Activated naive CD8-positive, alpha-beta T cell treated with anti-CD3 and anti-CD28 coated beads, Interleukin-2, amount 50 U/mL, for 16 hours (primary cell): Measurements from ENCODE around the gene SFXN4.
A peak's percentile ranks its signal among the peaks of the same experiment; 100 is the strongest.

ENCODE experiments used
- DNase-seq: peaks from one replicate; pipeline ENCODE4 v3.0.0-alpha.2; 2020; ENCODE audit warnings: low read depth, low spot score

SFXN4 gene, protein sequence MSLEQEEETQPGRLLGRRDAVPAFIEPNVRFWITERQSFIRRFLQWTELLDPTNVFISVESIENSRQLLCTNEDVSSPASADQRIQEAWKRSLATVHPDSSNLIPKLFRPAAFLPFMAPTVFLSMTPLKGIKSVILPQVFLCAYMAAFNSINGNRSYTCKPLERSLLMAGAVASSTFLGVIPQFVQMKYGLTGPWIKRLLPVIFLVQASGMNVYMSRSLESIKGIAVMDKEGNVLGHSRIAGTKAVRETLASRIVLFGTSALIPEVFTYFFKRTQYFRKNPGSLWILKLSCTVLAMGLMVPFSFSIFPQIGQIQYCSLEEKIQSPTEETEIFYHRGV

DNA sequence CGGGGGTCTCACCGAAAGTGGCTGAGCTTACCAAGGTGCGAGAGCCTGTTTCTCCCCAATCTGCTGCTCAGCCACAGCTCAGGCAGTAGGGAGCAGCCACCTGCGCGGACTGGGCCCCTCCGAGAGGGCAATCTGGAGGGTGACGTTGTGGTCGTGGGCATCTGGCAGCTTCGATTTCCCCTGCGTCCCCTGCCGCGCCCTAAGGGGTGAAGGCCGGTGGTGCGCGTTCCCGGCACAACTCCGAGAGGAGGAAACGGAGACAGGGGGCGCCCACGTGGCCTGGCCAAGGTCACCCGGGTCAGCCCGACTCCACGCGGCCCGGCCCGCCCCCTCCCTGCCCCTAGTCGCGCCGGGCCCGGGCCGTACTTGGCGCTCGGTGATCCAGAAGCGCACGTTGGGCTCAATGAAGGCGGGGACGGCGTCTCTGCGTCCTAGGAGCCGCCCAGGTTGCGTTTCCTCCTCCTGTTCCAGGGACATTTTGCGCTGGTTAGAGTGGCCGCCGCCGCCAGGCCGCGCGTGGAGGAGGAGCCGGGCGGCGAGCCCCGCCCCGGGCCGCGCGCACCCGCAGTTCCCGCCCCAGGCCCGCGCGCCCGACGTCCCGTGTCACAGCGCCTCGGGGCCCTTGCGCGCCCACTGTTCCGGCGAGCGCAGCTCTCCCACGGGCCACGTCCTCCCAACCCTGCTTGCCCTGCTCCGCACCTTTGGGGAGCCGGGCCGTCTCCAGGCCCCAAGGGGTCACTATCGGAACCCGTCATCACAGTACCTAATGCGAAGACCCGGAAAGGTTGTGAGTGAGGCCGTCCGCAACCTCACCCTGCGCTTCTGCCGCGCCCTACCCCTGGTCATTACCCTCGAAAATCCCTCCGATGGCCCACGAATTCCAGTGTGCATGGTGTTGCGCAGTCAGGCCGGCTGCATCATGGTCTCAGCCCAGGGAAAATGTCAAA, at the start of gene SFXN4:
Gene SFXN4, minus strand, starts transcription at position 544 of the 947 bp plus-strand sequence. Its CDS starts 67 bp downstream, at position 477.
- DNase-seq = peak; percentile 56

DNA sequence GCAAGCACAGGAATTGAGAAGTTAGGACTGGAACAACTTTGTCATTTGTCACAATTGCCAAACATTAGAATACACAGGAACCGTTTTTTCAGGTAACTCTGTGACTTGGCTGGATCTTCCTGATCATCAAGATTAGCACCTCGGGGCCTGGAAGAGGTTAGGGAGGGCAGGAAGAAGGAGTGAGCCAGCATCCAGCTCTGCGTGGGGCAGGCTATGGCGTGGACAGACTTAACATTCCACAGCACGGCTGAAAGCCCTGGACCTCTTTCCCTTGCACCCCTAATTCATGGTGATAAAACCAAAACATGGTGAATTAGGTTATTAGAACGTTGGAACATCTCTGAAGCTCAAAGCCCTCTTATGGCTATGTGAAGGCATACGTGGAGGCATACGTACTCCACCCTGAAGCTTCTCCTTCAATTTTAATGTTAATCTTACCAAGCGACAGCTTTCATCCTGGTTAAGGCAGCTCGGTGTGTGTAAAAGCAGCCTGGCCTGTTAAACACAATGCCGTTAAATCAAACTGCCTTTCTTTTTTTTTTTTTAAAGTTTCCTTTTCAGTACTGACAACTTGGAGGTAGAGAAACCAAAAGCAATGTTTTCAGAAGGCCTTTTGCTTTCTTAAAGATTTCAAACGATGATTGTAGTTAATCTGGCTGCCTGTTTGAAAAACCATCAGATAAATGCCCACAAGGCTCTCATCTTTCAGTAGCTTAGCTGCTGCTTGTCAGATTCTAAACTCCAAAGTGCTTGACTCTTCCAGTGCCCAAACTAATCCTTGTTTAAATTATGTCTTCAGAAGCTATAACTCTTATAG, 46.3 kb upstream of the SFXN4 start:
- no peak for DNase-seq

DNA sequence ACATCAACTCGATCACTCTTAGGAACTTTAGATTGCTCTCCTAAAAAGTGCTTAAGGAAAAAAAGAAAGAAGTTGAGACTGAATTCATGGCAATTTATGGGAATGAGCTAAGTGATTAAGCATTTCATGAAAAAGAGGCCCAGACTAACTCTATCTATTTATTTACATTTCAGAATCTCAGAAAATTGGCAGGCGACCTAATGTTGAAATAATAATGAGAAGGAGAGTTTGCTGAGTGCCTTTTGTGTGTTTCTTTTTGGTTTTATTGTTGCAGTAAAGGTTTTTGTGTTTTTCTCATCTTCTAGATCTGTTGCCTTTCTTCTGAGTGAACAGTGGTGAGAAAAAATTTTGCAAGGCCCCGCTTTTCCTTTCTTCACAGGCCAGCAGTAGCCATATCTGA, 45.7 kb upstream of the SFXN4 start:
- DNase-seq = no peak

DNA sequence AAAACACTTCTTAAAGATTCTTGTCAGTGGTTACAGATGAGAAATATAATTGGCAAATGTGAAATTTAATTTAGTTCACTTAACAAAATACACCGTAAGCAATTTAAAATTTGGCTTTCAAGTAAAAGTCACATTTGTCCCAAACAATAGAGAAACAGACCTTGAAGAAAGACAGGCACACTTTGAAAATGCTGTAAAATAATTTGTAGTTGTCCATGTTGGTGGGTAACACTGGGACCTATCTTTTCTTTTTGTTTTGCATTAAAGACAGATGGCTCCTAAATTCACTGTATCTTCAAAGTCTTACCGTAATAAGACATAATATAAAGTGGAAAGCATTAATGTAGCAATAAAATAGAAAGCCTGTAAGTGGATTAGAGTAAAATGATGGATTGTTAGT, 45.1 kb upstream of the SFXN4 start:
- DNase-seq = no peak

DNA sequence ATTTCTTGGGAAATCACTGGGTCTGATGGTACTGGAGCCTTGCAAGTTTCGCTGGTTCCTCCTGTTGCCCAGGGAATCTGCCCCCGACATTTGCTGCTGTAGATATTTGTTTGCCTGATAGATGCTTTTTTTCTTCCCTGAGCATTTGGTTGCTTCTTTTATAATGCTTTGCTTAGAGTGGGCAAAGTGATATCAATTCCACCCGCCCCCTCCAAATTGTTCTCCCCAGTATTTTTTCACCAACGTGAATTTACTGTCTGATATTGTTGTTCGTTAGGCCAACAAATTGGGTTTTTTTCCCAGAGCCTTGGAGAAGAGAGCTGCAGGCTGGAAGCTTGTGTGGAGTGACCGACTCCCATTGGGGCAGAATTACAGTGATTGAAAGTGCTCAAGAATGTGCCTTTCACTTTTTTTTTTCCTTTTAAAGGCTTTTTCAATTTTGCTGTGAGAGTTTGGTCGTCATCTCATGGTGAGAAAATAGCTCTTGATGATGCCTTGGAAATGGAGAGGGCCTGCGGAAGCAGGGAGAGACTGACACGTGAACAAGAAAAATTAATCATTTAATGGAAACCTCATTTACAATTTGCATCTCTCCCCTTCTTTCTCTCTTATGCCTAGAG, 44.3 kb upstream of the SFXN4 start:
- DNase-seq = no peak

DNA sequence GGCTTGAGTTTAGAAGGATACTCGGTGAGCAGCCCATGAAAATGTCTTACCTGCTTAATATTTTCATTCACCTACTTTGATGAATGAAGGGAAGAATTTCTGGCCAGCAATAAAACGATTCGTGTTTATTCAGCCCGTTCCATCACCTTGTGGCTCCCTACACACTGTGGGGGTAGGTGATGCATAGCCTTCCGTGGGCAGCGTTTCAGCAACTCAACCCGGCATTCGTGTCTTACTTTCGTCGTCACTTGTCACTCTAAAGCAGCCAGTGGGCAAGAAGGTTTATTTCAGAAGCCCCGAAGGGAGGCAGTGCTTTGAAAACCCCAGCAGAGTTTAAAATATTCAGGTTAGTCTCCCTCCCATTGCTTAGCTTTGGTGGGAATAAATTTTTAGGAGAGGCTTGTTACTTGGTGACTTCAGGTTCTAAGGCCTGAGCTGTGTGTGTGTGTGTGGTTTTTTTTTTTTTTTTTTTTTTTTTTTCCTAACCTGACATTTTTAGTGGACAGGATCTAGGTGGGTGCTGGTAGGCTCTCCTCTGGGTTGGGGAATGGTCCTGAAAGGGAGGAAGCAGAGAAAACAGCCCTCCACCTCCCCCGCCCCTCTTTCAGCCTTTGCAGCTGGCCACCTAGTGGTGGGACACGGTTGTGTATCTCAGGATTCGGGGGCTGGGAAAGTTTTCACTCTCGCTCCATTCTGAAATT, 43.7 kb upstream of the SFXN4 start:
- DNase-seq = peak; percentile 53

DNA sequence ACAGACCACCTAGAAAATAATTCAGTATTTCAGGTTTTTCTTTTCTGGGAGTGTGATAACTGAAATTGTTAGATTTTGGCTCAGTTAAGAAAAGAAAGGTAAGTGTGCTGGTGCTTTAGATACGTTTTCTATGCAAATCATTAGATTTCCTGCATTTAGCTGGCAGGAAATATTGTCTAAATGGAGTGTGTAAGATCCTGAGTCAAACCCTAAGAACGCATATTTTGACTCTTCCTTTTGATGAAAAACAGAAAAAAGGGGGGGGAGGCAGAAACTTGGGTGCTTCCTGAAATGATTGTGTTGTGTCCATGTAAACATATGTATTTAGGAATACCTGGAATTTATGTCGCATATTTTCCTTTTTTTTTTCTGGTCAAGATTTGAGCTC, 43.0 kb upstream of the SFXN4 start:
- no peak for DNase-seq

DNA sequence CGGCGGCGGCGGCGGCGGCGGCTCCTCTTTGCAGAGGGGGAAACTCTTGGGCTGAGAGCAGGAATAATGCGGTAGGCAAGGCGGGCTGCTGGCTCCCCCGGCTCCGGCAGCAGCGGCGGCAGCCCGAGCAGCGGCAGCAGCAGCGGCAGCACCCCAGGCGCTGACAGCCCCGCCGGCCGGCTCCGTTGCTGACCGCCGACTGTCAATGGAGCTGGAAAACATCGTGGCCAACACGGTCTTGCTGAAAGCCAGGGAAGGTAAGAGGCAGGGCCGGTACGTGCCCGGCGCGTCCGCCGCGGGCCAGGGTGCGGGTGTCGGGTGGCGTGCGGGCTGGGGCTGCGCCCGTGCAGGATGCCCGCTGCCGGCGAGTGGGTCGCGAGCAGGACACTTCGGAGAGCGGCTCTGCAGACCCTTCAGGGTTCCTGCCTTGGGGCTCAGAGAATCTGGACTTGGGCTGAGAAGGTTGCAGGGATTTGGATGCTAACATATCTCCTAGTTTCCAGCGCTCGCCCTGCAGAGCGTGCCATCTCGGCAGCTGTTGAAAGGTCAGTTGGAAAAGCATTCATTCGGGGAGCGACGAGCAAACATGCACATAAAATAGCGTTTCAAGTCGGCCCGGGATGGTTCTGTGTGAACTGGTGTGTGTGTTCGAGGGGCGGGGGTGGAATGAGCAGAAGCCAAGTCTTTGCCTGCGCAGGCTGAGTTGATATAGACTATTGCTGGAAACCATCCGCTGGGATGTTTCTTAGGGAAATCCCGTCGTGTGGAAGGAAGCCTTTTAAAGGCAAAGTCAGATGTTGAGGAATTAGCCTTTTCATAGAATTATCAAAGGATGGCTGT, 42.4 kb upstream of the SFXN4 start:
- DNase-seq = no peak

DNA sequence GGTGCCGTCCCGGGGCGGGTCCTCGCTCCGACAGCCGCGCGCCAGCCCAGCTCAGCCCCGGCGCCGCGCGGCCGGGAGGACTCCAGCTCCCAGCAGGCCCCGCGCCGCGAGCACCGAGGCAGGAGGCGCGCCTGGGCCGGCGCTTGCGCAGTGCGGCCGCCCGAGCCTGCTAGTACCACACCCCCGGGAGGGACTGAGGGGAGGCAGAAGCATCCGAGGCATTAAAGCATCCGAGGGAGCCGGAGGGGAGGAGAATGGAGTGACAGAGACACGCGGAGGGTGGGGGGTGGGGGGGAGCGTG, 41.8 kb upstream of the SFXN4 start, which contains the start of gene GRK5:
Gene GRK5, plus strand, starts transcription at position 206 of the 301 bp plus-strand sequence. CDS start 347 bp downstream, outside the sequence.
- DNase-seq = peak; percentile 85

DNA sequence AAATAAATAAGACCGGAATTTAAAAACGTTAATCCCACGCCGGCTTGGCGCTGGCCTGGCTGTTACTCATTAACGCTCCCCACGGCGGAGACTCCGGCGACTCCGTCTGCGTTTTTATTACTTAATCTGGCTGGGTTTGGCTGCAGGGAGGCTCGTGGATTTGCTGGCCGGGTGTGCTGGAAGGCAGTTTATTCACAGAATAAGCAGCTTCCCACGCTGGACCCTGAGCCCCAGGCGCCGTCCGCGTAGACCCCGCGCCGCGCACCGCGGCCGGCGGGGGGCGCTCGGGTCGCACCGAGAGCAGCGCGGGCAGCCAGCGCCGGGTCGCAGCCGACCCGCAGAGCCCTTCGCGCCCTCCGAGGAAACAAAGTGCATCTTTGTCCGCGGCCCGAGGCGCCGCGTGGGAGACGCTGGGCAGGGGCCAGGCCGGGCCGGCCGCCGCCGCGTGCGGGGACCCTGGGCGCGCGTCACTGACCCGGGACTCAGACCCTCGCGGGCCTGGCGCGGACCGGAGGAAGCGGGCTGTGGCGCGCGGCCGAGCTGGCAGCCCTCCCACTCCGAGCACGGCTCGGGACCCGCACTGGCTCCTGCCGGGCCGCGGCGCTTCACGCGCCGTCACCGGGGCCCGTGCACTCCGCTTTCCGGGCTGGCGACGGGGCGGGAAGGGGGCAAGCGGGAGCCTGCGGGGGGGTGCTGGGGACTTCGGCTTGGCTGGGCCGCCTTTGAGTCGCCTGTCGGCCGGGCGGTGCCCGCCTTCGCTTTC, 41.3 kb upstream of the SFXN4 start:
- DNase-seq = peak; percentile 47

DNA sequence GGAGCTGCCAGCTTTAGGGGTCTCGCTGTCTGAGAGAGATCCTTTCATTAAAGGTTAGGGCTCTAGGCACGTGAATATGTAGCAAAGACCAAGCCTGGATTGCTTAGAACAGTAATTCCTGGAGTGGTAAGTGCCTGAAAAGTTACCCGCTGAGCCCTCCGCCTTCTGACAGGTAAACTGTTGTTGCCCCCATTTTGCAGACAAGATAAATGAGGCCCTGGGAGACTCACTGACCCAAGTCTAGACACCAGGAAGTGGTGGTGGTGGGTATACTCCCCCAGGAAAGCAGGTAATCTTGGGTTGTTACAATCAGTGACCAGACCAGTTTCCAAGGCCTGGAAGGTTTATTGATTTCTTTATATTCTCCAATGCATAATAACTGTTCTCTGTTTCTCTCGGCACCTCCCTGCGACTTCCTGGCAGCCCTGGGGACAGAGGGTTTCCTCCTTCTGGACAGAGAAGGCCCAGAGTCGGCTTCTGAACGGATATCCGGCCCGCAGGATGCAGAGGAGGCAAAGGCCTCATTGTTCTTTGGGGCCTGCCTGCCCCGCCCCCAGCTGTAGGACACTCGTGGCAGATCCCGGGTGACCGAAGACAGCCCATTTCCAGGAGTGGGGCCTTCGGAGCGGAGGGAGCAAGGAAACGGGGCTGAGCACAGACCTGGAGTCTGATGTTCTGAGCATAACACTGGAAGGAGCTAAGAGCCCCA, 40.5 kb upstream of the SFXN4 start:
- no peak for DNase-seq

DNA sequence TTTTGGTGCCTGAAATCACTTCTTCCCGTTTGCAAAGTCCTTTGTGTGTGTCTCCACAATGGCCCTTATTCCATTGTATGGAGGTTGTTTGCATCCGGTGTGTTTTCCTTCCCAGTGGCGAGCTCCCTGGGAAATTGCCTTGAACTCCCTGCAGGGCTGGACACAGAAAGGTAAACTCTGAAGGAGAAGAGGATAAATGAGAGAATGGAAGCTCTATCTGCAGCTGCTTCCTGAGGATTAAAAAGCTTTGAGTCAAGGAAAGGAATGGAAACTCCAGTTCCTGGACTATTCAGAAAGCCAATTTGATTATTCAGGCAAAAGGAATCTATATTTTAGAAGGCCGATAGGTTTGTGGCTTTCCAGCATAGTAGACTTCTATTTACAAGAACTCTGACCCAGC, 37.5 kb upstream of the SFXN4 start:
- no peak for DNase-seq

DNA sequence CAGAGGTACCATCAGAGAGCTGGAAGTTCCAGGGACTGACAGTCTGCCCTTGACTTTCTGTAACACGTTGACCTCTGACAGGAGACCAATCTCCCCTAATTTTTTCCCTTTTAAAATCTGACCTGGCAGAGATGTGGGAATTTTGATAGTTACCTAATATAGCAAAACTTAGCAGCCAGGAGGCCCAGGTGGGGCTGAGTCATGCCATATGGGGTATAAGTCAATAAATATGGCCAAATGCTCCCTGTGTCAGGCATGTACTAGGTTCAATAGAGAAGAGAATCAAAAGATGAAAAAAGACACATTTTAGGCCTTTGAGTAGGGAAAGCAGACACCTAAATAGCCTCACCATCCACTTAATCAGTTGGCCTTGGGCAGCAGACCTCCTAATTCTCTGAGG, 35.7 kb upstream of the SFXN4 start:
- no peak for DNase-seq

DNA sequence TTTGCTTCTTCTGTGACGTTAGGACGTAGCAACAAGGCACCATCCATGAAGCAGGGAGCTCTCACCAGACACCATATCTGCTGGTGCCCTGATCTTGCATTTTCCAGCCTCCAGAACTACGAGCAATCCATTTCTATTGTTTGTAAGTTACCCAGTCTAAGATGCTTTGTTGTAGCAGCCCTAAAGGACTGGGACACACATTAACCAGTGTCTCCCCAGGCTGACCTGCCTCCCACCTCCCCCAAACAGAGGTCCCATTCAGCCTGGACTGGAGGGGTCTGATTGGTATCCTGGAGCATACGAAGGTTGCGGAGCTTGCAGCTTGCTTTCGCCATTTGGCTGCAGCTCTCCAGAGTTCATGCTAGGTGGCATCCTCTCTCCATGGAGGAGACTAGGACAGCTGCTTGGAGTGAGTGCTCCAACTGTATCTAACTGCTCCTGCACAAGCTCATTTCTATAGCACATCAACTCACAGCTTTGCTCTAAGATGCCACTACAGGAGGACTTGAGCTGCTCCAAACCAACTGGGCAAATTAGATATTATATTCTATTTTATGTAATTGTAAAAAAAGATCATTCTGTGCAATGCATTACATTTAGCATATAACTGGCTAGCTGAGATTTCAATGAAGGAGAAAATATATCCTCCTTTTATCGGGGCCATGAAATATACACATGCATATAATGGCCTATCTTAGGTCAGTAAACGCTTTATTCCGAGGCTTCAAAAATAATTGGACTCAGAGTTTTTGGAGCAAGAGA, 33.9 kb upstream of the SFXN4 start:
- no peak for DNase-seq

DNA sequence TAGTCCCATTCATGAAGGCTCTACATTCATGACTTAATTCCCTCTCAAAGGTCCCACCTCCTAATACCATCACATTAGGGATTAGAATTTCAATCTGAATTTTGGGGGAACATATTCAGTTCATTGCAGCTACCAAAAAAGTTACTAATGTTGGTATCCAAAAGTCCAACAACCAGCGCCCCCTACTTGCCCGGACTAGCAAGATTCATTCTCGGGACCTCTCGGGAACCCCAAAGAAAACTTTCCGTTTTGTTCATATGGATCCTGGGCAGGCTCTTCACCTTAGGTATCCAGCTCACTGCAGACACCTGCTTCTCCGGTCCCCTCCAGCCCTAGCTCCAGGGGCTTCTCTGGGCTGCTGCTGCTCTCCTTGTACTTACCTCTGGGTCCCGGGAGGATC, 32.9 kb upstream of the SFXN4 start:
- DNase-seq = no peak

DNA sequence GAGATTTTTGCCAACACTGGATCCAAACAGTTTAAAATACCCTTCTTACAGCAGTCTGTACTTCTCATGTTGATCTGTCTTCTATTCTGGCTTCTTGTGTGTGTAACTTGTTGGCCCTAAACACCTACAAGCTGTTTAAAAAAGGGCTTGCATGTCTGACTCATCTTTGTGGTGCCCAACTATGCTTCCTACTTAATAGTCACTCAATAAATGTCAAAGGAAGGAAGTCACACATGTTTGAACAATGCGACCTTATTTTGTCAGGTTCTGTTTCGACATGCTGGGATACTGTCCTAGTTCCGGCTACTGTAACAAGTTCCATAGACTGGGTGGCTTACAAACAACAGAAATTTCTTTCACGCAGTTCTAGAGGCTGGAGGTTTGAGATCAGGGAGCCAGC, 32.4 kb upstream of the SFXN4 start:
- no peak for DNase-seq

DNA sequence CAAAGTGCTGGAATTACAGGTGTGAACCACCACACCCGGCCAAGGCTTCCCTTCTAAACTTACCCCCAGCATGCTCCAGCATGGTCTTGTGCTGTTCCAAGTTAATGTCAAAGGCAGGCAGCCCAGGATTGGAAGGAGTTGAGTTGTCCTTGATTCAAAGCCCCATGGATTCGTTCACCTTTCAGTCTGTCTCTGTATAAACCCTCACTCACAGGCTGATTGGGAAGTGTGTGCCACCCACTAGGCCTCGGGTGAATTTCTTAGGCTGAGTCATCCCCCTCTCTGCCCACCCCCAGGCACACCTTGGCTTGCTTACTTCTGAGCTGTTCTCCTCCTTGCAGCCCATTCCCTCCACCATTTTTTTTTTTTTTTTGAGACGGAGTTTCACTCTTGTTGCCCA, 26.4 kb upstream of the SFXN4 start:
- DNase-seq = no peak
